GM21423 (cell line): ENCODE measurements around the gene COL4A2.
"Not testable (repeated sequence)": the region's sequence is repeated elsewhere in the genome, so short reads cannot be mapped to it uniquely, and the experiment has no call there.

Experiments used
- ATAC-seq: cut with Tn5 transposase; IDR thresholded peaks from one replicate; pipeline ENCODE4 v1.9.1; 2021; ENCODE audit warnings: mild to moderate bottlenecking, moderate library complexity; ENCODE audit not compliant: unreplicated experiment

The COL4A2 gene

DNA sequence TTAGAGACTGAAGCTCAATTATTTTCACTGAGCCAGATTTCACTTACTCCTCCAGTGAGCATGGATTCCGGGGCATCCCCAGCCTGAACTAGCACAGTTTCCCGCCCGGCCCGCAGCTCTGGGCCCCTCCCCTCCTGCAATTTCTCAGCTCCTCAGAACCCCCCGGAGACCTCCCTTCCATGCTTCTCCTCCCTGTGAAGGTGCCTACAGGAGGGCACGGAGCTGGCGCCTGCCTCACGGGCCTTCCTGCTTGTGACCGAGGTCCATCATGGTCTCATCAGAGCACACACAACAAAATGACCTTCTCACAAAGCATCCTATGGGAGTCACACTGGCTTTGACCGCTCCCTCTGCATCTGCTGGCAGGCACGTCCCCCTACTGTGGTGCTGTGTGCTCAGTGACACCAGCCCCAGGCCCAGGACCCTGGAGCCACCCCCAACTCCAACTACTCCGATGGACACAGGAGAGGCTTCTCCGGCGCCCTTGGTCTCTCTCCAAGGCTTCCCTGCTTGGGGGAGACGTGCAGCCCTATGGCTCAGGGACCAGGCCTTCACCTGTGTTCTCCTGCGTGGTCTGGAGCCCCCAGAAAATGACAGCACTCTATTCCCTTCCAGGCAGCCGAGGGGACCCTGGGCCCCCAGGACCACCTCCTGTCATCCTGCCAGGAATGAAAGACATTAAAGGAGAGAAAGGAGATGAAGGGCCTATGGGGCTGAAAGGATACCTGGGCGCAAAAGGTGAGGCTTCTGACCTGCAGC, 177.4 kb downstream of the COL4A2 start:
- ATAC-seq: no peak

DNA sequence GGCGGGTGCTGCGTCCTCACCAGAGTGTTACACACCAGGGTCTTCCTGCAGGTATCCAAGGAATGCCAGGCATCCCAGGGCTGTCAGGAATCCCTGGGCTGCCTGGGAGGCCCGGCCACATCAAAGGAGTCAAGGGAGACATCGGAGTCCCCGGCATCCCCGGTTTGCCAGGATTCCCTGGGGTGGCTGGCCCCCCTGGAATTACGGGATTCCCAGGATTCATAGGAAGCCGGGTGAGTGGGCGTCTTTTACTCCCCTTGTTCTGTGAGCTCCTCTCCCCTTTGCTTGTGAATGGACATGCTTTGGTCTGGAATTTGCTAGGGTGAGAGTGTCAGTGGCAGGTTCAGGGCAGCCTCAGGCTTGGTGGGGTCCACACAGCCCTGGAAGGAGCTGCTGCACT, 178.5 kb downstream of the COL4A2 start:
- ATAC-seq: no peak

DNA sequence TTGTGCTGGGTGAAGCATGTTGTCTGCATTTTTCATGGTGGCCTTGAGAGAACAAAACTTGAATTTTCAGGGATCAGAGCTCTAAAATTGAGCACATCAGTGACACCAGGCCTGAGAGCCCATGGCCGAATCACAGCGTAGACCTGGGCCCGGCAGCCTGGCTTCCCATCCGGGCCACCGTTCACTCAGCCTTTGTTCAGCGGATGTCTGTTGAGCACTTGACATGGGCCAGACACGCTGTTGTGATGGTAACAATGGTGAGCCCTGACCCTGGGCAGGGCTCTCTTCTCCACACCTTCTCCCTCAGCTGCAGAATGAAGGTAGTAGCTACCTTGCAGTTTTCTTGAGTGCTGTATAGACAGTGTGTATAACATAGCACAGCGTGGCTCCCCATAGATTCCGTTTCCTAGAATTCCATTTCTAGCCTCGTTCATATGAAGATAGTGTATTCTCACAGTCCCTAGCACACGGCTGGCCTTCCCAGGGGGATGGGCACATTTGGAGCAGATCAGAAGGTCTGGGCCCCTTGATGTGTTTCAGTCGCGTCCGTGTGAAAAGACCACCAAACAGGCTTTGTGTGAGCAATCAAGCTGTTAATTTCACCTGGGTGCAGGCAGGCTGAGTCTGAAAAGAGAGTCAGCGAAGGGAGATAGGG, 179.1 kb downstream of the COL4A2 start:
- ATAC-seq: no peak

DNA sequence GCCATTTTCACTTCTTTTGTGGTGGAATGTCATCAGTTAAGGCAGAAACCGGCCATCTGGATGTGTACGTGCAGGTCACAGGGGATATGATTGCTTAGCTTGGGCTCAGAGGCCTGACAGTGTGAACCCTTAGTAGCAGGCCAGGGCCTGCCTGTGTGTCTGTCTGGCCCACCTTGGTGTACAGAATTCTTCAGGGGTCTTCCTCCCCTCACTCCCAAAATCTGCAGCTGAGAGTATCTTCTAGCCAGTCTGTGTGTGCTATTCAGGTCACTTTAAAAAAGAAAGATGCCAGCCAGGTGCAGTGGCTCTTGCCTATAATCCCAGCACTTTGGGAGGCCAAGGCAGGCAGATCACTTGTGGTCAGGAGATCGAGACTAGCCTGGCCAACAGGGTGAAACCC, 179.8 kb downstream of the COL4A2 start:
- not testable (repeated sequence) for ATAC-seq

DNA sequence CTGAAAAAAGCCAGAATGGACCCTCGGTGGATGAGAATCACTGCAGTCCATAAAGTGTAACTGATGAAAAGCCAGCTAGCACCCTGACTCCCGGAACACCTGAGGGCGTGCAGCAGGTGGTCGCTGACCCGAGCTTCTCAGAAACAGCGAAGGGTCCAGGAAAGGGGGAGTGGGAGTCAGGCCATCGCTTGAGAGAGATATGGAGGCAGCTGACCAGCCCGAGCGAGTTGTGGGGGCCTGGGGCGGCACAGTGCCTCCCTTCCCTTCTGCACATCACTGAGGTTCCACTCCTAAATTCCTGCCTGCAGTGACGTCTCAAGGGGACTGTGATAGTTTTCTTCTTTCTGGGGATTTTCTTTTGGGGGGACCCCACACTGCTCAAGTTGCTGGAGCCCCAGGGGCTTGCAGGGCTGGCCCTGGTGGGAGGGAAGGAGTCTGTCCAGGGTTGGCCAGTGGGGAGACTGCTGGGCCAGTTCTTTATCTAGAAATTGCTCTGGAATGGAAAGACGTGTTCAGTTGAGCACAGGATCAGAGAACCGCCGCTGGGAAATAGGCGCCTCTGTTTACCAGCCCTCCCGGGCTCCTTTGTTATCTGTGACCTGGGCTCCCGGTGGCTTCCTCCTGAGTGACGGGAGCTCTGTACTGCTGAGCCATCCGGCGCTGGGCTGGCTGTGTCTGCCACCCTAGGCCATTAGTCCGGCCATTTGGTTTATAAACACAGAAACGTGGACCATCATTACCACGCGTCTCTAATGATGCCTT, 183.1 kb downstream of the COL4A2 start:
- ATAC-seq: no peak

DNA sequence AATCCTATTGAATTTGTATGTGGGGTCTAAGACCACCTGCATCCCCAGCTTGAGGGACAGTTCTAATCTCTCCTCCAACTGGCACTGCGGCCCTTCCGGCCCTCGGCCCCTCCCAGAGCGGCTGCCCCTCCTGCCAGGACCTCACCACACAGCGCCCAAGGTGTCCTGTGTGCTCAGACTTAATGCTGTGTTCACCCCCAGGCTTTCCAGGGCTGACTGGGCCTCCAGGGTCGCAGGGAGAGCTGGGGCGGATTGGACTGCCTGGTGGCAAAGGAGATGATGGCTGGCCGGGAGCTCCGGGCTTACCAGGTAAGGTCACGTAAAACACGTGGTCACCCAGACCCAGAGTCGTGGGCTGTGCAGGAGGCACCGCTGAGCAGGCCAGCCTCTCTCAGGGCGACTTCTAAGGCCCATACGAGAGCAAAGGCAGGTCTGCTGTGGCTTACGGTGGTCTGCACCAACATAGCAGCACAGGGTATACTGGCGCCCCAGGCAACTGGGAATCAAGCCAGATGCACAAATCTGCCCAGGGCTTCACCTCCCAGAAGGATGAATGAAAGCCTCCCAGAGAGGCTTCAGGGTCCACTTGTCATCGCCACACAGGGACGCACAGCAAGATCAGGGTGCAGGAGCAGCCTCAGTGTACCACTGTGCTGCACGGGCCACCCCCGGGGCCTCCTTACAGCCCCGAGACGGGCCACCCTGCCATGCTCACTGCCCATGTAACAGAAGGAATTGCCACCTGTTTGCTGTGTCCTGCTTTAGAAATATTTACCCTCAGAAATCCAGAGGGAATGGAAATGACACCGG, 185.0 kb downstream of the COL4A2 start:
- ATAC-seq: no peak

DNA sequence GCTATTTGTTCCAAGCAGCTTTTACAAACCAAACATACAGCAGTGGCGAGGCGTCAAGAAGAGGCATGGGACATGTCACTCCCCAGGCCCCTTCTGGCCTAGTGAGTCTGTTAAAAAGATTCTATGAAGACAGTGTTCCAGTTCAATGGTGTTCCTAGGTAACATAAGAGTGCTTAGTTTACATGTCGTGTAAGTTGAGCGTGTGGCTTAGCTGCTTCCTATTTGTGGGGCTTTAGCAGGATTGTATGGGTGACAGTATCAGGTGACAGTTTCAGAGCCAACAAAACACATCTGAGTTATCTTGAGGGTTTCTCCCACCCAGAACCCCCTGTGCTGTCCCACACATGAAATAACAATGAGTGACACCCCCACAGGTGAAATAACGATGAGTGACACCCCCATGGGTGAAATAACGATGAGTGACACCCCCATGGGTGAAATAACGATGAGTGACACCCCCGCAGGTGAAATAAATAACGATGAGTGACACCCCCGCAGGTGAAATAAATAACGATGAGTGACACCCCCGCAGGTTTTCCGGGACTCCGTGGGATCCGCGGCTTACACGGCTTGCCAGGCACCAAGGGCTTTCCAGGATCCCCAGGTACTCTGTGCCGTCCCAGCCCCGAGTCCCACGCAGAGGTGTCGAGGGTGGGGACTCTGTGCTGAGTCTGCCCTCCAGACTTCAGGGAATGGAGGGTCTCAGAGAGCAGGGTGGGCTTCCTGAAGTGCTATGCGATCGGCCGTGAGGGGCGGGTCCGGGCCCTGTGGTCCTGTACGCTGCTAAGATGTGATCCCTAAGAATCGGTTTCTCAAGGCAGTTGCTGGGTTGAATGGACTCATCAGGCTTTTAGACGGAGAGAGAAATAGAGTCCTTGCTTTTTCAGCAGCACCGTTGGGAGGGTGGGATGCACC, 185.9 kb downstream of the COL4A2 start:
- ATAC-seq: no peak

DNA sequence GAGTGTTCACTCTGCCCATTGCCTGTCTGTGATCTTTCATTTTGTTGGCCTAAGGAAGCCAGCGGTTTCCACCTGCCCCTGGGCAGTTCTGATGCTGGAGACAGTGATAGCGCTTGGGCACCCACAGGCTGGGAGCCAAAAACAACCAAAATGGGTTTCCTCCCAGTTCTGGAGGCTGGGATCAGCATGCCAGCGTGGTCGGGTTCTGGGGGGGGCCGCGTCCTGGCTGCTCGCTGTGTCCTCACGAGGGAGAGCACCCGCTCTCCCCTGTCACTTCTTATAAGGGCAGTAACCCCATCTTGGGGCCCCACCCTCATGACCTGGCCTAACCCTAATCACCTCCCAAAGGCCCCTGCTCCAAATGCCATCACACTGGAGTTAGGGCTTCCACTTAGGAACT, 186.5 kb downstream of the COL4A2 start:
- no peak for ATAC-seq

DNA sequence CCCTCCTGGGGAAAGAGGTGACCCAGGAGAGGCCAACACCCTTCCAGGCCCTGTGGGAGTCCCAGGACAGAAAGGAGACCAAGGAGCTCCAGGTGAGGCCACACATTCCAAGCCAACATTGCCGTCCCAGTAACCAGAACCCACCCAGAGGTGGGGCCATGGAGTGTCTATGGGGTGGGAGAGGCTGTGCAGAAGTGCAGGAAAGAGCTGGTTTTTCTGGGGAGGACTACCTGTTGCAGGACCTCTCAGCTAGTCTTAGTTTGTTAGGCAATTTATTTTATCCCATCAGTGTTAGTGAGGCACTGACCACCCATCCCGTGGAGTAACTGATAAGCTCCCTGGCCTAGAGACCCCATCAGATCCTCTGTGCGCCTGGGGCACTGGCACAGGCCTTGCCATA, 188.3 kb downstream of the COL4A2 start:
- ATAC-seq: no peak

DNA sequence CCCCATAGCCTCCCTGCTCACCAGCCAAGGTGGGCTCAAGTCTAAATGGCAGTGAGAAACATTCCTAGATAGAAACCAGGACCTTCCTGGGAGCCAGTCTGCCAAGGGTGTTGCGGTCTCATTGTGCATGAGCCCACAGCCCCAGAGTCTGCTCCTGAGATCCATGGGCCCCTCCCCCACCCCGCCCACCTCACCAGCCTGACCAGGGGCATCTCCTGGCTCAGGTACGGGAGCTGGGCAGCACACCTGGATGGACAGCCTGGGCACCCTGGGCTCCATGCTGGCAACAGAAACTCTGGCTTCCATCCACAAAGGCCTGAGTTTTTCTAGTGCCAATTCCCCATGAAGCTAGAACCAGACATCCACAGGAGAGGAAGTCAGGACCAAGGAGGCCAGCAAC, 188.8 kb downstream of the COL4A2 start:
- no peak for ATAC-seq

DNA sequence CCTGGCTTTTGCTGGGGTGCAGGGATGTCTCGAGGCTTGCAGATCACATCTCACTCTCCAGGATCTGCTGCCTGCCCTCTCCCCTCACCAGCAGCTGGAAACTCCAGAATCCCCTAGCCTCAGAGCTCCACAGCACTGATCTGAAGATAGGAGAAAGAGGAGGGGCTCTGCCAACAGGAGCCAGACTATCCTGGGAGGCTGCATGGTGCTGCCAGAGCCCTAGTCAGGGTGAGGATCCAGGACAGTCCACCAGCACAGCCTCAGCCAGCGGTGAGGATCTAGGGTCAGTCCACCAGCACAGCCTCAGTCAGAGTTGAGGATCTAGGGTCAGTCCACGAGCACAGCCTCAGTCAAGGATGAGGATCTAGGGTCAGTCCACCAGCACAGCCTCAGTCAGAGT, 189.2 kb downstream of the COL4A2 start:
- no peak for ATAC-seq

DNA sequence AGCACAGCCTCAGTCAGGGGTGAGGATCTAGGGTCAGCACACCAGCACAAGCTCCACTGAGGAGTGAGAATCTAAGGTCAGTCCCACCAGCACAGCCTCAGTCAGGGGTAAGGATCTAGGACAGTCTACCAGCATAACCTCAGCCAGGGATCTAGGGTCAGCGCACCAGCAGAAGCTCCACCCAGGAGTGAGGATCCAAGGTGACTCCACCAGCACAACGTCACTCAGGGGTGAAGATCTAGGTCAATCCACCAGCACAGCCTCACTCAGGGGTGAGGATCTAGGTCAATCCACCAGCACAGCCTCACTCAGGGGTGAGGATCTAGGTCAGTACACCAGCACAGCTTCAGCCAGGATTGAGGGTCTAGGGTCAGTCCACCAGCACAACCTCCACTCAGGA, 189.9 kb downstream of the COL4A2 start:
- ATAC-seq: no peak

DNA sequence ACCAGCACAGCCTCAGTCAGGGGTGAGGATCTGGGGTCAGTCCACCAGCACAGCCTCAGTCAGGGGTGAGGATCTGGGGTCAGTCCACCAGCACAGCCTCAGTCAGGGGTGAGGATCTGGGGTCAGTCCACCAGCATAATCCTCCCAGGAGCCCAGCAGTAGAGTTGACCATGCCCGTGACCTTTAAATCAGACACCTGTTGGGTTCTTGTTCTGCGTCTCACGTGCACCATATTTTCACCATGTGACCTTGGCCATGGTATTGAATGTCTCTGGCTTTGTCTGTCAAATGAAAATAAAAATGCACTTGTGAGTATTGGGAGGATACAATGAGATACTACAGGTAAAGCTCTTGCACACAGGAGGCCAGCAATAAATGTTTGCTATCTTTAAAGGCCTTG, 190.8 kb downstream of the COL4A2 start:
- not testable (repeated sequence) for ATAC-seq

DNA sequence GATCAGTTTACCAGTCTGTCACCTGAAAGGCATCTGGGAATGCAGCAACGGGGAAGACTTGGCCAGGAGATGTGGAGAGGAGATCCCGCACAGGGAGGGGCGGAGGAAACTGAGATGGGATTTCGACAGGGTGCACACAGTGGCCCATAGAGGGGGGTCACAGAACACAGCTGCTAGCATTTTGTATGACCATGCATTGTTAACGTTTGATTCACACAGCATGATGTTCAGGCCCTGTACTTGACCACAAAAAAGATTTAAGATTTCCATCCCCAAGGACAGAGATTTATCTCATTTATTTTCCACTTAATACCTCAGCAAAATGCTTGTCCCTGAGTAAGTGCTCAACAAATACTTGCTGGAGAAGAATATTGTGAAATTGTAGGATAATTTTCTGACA, 191.2 kb downstream of the COL4A2 start:
- ATAC-seq: no peak

DNA sequence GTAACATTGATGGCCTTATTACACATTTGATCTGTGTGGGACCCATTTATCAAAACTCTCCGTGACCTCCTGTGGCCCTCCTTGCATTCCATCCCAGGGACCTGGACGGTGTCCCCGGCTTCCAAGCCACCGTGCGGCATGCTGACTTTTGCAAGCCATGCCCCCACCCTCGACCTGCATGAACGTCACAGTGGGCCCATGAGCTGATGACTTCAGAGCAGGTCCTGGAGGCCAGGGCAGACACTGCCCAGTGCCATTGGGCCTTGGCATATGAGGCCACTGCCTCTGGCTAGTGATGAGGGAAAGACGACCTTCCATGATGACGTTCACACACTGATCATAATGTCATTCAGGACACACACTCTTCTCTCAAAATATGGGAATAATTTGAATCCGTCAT, 191.7 kb downstream of the COL4A2 start:
- ATAC-seq: no peak

DNA sequence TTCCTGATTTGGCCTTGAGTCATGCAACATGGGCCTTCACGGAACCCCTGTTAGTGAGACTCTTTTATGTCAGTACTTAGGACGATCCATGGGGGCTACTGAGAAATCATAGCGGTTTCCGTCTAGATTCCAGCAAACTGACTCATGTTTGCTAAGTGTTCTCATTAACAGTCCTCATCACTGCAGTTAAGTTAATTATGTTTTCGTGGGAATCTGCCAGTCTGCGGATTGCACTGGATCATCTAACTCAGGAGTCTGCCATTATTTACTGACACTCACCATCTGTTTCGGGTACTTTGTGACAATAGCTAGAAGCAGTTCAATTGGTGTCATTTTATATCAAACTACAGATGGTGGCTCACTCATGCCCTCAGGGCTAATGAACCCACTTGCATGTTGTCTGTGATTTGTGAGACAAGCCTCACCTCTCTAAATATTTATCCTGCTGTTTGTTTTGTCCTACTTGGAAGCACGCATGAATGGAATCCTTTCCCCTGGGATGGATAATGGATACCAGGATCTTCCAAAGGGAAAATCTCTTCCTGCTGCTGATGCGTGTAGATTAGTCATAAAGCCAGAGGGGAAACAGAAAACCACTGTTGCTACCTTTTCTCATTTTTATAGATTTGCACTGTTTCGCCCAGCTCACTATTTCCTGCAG, 192.7 kb downstream of the COL4A2 start:
- ATAC-seq: no peak

DNA sequence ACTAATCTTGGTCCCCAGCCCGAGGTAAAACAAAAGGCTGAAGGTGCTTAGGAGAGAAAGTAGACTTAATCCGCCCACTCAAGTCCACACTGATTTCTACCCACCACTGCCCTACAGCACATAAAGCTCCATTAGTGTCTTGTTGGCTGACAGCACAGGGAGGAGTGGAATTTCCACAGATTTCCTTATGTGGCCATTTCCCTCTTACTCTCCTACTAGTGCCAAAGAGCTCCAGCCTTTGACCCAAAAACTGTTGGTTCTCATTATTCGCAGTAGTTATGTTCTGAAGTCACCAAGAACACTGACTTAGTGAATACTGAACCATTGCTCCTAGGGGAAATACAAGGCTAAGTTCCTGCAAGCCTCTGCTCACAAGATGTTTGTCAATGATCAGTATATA, 193.3 kb downstream of the COL4A2 start:
- ATAC-seq: no peak

DNA sequence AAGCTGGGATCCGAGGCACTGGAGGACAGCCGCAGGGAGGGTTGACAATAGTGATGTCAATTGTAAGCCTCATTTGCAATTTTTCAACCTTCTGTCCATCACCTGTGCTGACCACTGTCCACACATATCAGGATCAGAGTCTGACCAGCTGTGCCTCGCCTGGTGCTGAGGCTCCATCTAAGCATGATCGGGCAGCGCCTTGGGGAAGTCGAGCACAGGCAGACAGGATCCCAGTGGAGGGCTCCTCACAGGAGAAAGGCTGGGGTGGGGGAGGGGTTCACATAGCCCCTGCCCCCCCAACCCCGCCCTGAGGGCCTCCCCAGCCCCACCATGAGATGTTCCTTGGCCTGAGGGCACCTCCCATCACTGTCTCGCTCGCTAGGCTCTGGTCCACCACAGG, 194.1 kb downstream of the COL4A2 start:
- no peak for ATAC-seq

DNA sequence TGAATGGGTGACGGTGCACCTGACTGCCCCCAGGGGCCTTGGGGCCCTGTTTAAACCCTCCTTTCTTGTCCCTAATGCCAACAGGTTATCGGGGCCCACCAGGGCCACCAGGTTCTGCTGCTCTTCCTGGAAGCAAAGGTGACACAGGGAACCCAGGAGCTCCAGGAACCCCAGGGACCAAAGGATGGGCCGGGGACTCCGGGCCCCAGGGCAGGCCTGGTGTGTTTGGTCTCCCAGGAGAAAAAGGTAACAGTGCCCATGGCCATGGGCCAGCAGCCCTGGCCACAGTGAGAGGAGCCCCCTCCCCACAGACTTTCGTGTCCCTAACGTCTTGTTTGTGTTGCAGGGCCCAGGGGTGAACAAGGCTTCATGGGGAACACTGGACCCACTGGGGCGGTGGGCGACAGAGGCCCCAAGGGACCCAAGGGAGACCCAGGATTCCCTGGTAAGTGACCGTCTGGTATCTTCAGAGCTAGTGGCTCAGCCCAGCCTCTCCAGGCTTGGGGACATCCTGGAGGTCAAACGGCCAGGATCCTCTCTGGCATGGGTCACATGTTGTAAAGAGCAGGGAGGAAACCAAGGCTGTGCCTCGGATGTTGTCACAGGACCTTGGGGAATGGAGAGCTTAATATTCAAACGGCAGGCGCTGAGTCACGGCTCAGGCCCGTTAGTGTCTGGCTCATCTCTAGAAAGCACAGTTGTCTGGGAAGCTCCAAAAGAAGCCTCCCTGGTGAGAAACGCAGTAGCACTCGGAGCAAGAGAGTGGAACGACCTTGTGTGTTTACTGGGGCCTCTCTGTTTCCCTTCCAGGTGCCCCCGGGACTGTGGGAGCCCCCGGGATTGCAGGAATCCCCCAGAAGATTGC, 196.2 kb downstream of the COL4A2 start:
- no peak for ATAC-seq
